Neural cell (in vitro differentiated cells): ENCODE results near the gene SURF6.

ENCODE experiments used
- CTCF ChIP-seq: fragments of 450-650 bp; IDR thresholded peaks from 2 replicates; pipeline ENCODE4 v1.5.1; 2014; ENCODE audit warnings: antibody characterized with exemption, mild to moderate bottlenecking, moderate library complexity; ENCODE audit not compliant: poor library complexity, severe bottlenecking
- POLR2AphosphoS5 ChIP-seq: IDR thresholded peaks from 2 replicates; pipeline ENCODE4 v1.6.1; 2012

- TF ChIP-seq CTCF (no peak), POLR2AphosphoS5 (no peak)
These were observed 11.8 kb downstream of the SURF6 start for GRCh38 chr9:133323991-133324703.
